Fibroblast of skin of right quadriceps (primary cell): Measurements from ENCODE around the gene GSTM4.
"Not testable (repeated sequence)": the region's sequence is repeated elsewhere in the genome, so short reads cannot be mapped to it uniquely, and the experiment has no call there.

Experiments
- DNase-seq: peaks from one replicate; pipeline ENCODE4 v3.0.0-alpha.2; 2013

GSTM4 gene

DNA sequence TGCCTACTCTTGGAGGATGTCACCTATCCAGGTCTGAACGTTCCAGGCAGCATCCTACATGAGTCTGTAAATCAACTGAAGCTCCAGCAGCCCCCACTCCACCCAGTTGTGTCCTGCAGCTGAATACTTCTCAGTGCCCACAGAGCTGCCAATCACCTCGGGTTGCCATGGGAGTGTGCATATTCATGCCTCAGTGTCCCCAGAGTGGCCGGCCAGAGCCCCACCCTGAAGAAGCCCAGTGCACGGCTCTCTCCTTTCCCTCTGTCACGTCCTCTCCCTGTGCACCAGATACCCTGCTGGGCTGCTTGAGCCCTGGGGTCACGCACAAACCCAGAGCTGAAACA is 16.1 kb upstream of the GSTM4 start:
- no peak for DNase-seq

DNA sequence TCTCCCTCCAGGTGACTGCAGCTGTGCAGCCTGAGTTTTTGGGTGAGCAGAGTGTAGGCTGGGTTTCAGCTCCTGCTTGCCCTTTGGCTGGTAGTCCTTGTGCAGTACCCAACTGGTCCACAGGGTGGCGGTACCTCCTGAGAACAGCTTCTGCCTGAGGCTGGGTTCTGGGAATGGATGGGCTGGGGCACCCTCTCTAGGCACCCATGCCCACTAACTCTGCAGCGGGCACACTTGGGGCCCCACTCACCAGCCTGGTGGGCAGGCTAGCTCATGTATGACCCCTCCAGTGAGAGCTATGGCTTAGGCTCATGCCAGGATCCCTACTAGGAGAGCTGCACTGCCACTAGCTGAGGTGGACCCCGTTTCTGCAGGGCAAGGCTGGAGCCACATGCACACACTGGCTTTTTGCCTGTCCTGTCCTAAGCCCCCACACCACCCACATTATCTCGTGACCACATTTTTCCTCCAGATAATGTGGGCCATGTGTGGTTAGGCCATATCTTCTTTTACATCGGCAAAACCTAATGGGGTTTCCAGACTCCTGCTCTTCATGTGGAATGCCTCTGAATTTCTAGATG is 15.5 kb upstream of the GSTM4 start:
- peak; percentile 52 for DNase-seq

DNA sequence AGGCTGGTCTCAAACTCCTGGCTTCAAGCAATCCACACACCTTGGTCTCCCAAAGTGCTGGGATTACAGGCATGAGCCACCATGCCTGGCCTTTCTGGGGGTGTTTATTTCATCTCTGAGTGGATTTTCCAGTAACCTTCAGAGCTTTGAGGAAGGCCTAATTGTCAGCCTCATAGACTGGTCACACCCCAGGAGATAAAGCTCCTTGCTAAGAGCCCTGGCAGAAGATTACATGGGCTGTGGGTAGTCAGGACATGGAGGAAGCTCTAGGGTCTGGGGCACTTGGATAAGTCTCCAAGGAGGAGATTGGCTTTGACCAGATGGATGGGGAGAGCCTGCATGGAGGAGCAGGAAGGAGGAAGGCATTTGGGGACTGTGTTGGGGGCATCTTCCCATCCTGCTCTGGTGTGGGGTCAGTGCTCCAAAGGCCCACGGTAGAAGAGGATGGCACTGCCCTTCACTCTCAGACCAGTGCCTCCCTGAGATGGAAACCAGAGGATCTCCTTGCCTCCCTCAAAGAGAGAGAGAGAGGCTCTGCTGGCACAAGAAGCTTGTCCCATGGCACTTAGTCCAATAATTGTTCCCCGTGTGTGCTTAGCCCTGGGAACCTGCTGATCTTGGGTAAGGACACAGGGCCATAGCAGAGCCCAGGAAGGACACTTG is 14.7 kb upstream of the GSTM4 start:
- no peak for DNase-seq

DNA sequence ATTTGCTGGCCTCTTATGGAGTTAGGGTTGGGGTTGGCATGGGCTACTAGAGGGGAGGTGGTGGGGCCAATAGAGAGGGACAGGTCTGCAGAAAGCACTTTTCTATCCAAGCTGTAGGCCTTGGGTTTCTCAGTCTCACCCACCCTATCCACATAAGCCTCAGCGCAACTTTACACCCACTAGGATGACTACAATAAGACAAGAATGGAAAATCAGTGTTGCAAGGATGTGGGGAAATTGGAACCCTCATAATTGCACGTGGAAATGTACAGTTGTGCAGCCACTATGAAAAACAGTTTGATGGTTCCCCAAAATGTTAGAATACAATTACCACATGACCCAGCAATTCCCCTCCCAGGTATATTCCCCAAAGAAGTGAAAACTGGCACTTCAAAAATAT is 14.0 kb upstream of the GSTM4 start:
- no peak for DNase-seq

DNA sequence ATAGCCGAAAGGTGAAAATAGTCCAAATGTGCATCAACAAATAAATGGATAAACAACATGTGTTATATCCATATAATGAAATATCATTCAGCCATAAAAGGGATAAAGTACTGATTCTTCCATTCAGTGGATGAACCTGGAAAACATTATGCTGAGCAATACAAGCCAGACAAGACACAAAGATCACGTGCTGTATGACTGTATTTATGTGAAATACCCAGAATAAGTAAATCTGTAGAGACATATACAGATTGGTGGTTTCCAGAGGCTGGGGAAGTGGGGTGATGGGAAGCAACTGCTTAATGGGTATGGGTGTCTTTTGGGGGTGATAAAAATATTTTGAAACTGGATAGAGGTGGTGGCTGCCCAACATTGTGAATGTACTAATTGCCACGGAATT is 13.3 kb upstream of the GSTM4 start:
- no peak for DNase-seq

DNA sequence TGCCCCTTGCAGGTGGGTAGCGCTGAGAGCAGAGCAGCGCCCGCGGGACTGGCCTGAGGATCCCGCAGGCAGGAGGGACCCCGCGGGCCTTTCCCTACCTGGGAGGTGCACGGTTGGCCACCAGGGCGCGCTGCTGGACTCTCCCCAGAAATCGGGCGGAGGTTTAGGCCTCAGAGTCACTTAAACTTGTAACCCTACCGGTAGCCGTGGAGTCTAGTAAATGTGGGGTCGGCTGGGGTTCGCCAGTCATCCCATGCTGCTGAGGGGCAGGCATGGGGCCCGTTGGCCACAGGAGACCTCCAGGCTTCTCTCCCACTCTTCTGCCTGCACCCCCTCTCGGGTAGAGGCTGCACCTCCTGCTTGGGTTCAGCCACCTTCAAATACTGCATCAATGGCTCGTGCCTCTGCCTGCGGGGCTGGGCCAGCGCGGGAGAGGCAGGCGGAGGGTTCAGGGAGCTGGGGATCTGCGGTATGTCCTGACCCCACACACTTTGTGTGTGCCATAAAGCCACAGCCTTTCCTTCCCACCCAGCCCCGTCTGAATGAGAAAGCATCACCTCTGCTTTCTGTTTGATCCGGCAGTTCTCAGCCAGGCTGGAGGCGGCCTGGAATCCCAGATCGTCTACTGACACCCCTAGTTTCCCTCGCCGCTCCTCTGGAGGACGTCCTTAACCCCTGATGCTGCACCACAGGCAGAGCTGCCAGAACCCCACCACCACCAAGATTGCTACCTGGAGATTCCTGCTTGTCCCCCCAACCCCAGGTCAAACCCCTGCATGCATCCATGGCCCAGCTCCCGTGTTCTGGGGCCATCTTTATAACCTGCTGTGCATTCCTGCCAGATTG is 12.3 kb upstream of the GSTM4 start:
- peak; percentile 68 for DNase-seq

DNA sequence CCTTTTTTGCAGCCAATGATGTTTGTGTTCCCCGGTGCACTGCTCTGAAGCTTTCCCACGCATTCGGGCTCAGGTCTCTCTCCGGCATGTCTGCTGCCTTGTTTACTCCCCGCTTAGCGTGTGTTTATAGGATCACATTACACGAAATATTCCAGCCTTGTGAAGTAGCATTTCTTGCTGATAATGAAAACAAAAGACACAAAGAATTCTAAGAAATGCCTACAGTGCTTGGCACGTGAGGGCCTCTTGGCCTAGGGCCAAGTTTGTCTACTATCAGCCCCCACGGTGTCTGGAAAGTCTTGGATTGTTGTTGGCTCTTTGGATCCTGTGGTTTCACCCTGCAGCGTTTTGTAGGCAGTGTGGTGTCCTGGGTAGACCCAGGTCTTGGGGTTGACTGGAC is 11.2 kb upstream of the GSTM4 start:
- DNase-seq: no peak

DNA sequence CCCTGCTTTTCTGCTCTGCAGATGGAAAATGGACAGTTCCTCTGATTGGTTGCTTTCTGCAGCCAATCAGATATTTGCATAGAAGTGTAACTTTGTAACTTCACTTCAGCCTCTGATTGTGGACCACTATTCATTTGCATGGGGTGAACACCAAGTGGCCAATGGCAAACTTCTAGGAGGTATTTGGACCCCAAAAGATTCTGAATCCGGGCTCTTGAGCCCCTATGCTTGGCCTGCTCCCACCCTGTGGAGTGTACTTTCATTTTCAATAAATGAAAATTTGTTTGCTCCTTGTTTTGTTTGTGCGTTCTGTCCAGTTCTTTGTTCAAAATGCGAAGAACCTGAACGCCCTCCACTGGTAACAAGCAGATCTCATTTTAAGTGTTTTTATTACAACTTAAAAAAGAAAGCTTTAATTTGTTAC is 6.4 kb upstream of the GSTM4 start:
- DNase-seq: no peak

DNA sequence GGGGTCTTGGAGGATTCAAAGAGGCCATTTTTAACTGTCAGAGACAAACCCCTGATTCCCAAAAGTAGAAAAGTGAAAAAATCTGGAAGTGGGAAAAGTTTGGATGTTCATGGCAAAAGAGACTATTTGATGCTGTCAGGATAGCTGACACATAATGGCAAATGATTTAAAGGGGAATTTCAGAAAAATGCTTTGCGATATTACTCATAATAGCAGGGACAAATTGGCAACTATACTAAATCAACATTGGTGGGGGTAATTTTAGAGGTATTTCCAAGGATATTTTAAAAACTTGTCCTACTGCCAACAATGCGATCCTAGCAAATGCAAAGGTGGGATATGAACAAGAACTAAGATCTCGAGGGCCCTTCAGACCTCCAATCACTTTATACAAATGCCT is 5.3 kb upstream of the GSTM4 start:
- peak; percentile 50 for DNase-seq

DNA sequence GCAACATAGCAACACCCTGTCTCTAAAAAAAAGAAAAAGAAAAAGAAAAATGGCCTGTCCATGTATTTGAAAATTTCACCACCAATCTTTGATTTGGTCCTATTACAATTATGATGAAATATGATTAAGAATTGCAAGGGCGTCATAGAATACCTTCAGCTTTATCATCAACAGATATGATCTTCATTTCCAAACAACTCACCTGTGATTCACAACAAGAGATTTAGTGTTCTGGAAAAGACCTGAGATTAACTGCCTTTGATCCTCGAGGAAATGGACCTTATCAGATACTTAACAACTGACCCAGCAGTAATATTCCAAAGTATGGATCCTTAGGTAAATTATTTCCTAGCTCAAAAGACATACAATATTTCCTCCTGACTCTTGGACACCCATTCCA is 3.5 kb upstream of the GSTM4 start:
- no peak for DNase-seq

DNA sequence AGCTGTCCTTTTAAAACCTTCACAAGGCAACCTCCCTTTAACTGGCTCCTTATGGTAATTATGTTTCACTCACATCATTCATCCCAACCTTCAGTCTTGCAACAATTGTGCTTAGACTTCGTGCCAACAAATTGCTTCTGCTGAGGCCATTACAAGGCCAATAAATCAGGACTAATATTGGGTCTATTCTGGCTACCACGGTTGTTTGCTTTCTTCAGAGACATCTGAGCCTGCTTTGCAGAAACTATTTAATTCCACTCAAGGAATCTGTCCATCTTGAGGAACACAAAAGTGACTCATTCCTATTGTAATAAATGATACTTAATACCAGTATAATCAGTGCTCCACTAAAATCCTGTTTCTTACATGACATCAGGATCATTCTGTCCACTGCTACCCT is 2.6 kb upstream of the GSTM4 start:
- DNase-seq: no peak

DNA sequence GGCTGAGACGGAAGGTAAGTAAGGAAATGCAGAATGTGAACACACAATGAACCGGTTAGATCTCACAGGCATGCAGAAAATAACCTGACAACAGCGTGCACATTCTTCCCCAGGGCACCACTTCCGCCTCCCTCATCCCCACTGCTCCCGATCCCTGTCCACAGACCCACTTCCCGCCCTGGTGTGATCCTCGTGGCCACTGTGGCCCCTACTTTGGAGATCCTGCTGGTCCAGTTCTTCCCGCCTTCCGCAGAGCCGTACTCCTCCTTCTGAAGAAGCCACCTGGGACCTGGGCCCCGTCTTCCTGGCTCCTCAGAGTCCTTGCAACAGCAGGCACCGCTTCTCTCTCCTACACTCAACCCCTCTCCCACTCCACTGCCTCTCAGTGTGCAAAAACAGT is 1.4 kb upstream of the GSTM4 start:
- DNase-seq: no peak

DNA sequence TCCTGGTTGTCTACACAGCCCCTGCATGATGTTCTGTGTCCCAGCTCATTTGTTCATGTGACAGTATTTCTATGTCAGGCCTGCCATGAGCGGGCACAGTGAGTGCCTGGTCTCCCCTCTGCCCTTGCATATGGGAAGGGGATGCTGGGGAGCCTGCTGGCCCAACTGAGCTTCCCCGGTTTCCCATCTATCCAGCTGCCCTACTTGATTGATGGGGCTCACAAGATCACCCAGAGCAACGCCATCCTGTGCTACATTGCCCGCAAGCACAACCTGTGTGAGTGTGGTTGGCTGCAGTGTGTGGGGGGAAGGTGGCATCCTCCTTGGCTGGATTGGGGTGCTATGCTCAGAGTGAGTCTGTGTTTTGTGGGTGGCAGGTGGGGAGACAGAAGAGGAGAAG is 1.5 kb downstream of the GSTM4 start:
- no peak for DNase-seq

DNA sequence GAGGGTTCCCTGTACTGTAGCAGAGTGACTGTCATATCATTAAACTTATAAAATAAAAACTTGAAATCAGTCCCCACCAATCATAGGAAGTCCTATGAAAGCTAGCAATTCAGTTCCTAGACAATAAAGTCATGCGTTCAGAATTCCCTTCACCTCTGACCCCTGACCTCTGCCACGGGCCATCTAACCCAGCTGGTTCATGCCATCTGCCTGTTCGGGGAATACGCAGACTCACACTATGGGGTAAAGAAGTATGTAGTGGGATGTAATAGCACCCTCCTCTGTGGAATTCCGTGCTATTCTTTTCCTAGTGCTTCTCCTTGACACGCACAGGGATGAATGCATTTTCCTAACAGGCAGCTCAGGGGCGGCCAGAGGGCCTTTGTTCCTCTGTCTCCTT is 2.1 kb downstream of the GSTM4 start:
- no peak for DNase-seq

DNA sequence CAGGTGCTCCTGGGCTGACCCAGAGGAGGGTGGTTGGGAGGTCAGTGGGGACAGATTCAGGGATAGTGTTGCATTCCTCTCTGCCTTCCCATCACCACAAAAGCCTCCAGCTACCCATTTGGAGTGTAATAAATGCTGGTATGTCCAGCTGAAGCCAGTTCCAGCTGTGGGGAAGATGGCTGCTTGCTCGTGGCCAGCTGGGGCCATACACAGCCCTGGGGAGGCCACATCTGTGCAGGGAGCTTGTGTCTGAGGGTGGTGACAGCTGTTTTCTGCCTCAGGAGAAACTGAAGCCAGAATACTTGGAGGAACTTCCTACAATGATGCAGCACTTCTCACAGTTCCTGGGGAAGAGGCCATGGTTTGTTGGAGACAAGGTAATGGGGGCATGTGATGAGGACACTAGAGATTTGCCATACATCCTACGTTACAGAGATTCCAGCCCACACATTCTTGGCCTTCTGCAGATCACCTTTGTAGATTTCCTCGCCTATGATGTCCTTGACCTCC is 2.7 kb downstream of the GSTM4 start:
- no peak for DNase-seq

DNA sequence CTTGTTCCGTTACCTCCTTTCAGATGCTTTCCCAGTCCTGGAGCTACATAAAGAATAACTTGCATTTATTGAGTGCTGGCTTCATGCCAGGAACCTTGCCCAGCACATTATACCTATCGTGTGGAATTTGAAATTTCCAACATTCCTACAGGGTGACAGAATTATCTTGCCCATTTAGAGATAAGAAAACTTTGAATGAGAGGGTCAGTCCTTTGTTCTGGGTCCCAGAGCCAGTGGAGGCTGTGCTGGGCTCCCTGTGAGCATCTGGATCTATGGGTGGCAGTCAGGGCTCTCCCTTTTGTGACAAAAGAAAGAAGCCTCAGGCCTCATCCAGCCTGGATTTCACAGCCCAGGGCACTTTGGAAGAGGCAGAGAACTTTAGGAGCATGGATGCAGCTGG is 3.2 kb downstream of the GSTM4 start:
- DNase-seq: no peak

DNA sequence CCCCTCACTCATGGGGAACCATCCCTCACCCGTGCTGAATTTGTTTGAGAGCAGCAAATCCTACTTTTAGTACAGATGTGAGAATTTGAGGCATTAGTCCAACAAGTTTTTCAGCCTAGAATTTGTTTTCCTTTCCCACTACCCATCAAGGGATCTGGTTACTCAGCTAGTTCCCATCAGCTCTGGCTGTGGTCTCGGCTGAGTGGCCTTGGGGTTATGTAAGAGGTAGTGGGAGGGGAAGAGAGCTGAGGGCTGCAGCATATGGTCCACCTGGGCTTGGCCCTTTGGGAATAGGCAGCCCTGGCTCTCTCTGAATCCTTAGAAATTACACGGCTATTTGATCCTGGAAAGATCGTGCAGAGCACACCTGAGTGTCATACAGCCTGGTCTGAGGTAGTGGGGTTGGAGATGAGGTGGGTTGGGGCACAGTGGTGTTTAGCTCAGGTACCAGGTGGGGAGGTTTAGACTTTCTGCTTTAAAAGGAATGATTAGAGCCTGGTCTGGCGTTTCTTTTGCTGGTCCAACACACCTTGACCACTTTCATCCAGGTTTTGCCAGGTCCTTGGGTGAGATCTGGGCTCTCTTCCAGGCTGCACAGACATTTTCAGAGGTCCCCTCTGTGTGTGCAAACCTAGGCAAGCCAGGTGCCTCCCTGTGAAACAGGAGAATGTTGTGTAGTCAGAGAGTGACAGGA is 4.2 kb downstream of the GSTM4 start:
- DNase-seq: no peak

DNA sequence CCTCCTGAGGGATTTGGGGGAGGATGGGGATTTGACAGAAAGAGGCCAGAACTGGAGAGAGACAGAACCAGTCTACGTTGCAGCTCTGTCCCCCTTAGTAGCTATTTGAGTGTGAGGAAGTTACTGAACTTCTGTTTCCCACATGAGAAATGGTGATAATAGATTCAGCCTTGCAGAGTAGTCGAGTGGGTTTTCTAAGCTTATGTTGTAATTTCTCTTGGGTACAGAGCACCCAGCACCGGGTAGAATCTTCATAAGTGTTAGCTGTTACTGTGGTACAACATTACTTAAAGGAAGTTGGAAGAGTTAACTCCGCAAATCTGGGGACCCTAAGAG is 4.8 kb downstream of the GSTM4 start:
- not testable (repeated sequence) for DNase-seq

DNA sequence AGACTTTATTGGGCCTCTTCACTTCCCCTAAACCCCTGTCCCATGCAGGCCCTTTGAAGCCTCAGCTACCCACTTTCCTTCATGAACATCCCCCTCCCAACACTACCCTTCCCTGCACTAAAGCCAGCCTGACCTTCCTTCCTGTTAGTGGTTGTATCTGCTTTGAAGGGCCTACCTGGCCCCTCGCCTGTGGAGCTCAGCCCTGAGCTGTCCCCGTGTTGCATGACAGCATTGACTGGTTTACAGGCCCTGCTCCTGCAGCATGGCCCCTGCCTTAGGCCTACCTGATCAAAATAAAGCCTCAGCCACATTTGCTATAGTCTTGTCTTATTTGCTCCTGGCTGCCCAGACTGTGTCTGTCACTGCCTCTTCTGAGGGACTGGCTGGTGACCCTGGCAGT is 5.5 kb downstream of the GSTM4 start:
- DNase-seq: no peak

DNA sequence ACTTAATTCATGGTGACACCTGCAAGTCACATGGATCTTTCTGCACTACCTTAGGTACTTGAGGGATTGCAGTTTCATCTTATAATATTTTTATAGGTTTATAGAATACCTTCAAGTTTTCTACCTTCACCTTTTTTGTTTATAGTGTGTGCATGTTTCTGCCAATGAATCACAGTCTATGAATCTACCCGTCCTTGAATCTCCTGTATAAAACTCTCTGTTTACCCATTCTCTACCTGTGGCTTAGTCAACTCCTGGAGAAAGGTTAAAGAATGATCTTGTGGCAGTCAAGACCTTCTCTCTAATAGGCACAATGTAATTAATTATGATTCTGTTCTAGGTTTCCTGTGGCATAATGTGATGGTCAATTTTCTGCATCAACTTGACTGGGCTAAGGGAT is 8.8 kb downstream of the GSTM4 start:
- no peak for DNase-seq

DNA sequence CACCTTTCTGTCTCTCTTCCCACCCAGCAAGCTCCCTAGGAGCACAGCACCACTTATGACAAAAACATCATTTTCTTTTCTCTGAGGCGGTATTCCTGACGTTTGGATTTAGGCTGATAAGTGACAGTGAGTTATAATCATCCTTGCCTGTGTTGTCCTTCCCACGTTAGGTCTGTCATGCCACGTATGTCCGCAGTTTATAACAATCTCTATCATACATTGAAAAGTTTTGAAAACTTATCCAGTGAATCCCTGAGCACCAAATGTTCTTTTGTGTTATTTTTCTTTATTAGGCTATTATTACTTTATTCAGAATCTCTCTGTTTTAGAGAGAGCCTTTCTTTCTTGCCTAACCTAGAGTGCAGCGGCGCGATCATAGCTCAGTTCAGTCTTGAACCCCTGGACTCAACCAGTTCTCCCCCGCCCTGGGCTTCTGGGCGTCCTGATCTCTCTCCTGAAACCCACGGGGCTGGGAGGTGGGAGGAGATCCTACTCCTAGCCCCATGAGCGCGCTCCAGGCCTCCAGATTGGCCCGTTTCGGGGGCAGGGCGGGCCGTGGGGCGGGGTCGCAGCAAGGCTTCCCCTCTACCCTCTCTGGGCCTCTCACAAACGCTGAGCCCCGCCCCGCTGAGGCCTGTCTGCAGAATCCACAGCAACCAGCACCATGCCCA is 11.7 kb downstream of the GSTM4 start, which contains the start of gene GSTM2:
Gene GSTM2 (plus strand): TSS at position 606 of the 671 bp plus-strand sequence. CDS start 59 bp downstream, at position 665.
- DNase-seq: peak; percentile 85

DNA sequence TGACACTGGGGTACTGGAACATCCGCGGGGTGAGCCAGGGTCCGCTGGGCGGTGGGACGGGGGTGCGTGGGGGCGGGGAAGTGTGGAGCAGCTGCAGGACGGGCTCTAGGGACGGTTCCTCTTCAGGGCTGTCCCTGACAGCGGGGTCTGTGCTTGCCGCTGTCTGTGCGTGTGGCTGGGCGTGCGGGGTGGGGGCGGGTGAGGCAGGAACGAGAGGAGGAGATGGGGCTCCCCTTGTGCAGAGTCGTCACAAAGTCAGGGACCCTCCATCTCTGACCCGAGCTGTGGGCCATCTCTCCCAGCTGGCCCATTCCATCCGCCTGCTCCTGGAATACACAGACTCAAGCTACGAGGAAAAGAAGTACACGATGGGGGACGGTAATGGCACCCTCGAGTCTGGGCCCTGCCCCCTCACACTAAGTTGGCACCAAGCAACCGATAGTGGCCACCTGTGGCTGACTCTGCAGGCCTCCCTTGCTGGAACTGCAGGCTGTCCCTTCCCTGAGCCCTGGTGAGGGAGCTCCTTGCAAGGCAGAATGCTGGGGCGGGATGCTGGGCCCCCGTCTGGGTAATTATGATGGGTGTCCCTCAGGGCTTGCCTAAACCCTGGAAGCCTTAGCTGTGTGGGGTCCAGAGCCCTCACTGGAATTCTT is 12.3 kb downstream of the GSTM4 start:
- DNase-seq: no peak
